ENCODE results near the gene TENM3.

DNA sequence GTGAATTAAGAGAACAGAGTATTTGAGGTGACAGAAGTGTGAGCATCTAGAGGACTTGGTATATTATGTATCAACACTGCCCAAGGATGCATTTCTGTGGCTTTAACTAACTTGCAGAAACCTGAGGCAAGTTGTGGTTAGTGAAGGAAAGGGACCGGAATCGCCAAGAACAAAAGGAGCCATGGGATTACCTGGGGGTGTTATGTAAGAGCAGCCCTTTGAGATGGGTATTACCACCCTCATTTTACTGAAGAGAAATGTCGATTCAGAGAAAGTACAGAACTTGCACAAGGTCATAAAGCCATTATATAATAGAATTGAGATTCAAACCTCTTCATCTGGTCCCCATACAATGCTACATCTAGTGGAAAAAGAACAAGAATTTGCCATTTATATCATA is 14.3 kb downstream of the TENM3 start:
- TF ChIP-seq, protein P1, sequence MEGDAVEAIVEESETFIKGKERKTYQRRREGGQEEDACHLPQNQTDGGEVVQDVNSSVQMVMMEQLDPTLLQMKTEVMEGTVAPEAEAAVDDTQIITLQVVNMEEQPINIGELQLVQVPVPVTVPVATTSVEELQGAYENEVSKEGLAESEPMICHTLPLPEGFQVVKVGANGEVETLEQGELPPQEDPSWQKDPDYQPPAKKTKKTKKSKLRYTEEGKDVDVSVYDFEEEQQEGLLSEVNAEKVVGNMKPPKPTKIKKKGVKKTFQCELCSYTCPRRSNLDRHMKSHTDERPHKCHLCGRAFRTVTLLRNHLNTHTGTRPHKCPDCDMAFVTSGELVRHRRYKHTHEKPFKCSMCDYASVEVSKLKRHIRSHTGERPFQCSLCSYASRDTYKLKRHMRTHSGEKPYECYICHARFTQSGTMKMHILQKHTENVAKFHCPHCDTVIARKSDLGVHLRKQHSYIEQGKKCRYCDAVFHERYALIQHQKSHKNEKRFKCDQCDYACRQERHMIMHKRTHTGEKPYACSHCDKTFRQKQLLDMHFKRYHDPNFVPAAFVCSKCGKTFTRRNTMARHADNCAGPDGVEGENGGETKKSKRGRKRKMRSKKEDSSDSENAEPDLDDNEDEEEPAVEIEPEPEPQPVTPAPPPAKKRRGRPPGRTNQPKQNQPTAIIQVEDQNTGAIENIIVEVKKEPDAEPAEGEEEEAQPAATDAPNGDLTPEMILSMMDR (conservative IDR thresholded peaks at IDR 0.05) = no peak
- no peak for TF ChIP-seq EZH2 (IDR thresholded peaks at IDR 0.05; ENCODE audit: low read depth)
